Measurements from ENCODE around the gene IL6. TPM values are rescaled to one million over a fixed set of nuclear protein-coding genes. Genes with fewer than 3 reads are reported as not detected.

The IL6 gene
- total RNA-seq, 2 donors from 2014 or later: 0.99 to 2.9 TPM

- no peak for DNase-seq
- no peaks in the 10 kb centered on the region for H3K36me3 ChIP-seq (replicated peaks in 1 of 2; ENCODE audit: insufficient read depth in 1 of 2, low read depth in 2 of 2)
- no peak overlapping the region for H3K4me3 ChIP-seq
- no peaks in the 10 kb centered on the region for H3K27me3 ChIP-seq
- 92 to 95% methylated on average over 1 of the region's 1 CpG for WGBS, 2 donors
- no peaks in the 10 kb centered on the region for H3K9me3 ChIP-seq
- H3K27ac ChIP-seq: no peak overlapping the region
- intact Hi-C loops (cut with DNase I): loop anchor here (5.0 kb wide), 1 partner anchor 166 kb away; no protein-coding TSS in a partner anchor
- peaks cover 21% of the 10 kb centered on the region for H3K4me1 ChIP-seq
- TF ChIP-seq POLR2A (IDR thresholded peaks at IDR 0.05): no peak
- TF ChIP-seq, protein P1, sequence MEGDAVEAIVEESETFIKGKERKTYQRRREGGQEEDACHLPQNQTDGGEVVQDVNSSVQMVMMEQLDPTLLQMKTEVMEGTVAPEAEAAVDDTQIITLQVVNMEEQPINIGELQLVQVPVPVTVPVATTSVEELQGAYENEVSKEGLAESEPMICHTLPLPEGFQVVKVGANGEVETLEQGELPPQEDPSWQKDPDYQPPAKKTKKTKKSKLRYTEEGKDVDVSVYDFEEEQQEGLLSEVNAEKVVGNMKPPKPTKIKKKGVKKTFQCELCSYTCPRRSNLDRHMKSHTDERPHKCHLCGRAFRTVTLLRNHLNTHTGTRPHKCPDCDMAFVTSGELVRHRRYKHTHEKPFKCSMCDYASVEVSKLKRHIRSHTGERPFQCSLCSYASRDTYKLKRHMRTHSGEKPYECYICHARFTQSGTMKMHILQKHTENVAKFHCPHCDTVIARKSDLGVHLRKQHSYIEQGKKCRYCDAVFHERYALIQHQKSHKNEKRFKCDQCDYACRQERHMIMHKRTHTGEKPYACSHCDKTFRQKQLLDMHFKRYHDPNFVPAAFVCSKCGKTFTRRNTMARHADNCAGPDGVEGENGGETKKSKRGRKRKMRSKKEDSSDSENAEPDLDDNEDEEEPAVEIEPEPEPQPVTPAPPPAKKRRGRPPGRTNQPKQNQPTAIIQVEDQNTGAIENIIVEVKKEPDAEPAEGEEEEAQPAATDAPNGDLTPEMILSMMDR (IDR thresholded peaks at IDR 0.05): peak in 6 of 7 experiments; percentile 11 to 45 (median 34)
- peak; percentile 23 for ATAC-seq
These were observed 1.5 kb downstream of the IL6 start for GRCh38 chr7:22728401-22729029.

GRCh38 chr7:22729180-22729825, 2.3 kb downstream of the IL6 start:
- no peak for TF ChIP-seq POLR2A (IDR thresholded peaks at IDR 0.05)
- TF ChIP-seq, protein P1 (IDR thresholded peaks at IDR 0.05): no peak
- intact Hi-C loops (cut with DNase I): loop anchor here (5.0 kb wide), 1 partner anchor 167 kb away; no protein-coding TSS in a partner anchor
- ATAC-seq (no peak), DNase-seq (no peak)
- WGBS, 2 donors: 87 to 88% methylated on average over 3 of the region's 3 CpGs
- Histone ChIP-seq H3K36me3 (replicated peaks in 1 of 2; ENCODE audit: insufficient read depth in 1 of 2, low read depth in 2 of 2) (no peaks in the 10 kb centered on the region), H3K4me1 (peaks cover 14% of the 10 kb centered on the region), H3K27ac (no peak overlapping the region), H3K4me3 (no peak overlapping the region), H3K27me3 (no peaks in the 10 kb centered on the region), H3K9me3 (no peaks in the 10 kb centered on the region)

- Histone ChIP-seq H3K4me3 (no peak overlapping the region), H3K4me1 (peaks cover 14% of the 10 kb centered on the region), H3K27ac (no peak overlapping the region), H3K36me3 (replicated peaks in 1 of 2; ENCODE audit: insufficient read depth in 1 of 2, low read depth in 2 of 2) (no peaks in the 10 kb centered on the region), H3K9me3 (no peaks in the 10 kb centered on the region), H3K27me3 (no peaks in the 10 kb centered on the region)
- intact Hi-C loops (cut with DNase I): no loop called here
- no peak for ATAC-seq
- 65 to 80% methylated on average over 2 of the region's 2 CpGs for WGBS, 2 donors
- TF ChIP-seq POLR2A (IDR thresholded peaks at IDR 0.05): no peak
- TF ChIP-seq, protein P1 (IDR thresholded peaks at IDR 0.05): no peak
- DNase-seq: no peak
These were observed 3.2 kb downstream of the IL6 start for GRCh38 chr7:22730066-22730710.

DNA sequence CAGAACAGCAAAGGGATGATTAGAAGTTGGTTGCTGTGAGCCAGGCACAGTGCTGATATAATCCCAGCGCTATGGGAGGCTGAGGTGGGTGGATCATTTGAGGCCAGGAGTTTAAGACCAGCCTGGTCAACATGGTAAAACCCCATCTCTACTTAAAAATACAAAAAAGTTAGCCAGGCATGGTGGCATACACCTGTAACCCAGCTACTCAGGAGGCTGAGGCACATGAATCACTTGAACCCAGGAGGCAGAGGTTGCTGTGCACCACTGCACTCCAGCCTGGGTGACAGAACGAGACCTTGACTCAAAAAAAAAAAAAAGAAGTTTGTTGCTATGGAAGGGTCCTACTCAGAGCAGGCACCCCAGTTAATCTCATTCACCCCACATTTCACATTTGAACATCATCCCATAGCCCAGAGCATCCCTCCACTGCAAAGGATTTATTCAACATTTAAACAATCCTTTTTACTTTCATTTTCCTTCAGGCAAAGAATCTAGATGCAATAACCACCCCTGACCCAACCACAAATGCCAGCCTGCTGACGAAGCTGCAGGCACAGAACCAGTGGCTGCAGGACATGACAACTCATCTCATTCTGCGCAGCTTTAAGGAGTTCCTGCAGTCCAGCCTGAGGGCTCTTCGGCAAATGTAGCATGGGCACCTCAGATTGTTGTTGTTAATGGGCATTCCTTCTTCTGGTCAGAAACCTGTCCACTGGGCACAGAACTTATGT, 4.1 kb downstream of the IL6 start:
- no peaks in the 10 kb centered on the region for H3K36me3 ChIP-seq (replicated peaks in 1 of 2; ENCODE audit: insufficient read depth in 1 of 2, low read depth in 2 of 2)
- 81 to 84% methylated on average over 5 of the region's 5 CpGs for WGBS, 2 donors
- H3K4me1 ChIP-seq: peaks cover 14% of the 10 kb centered on the region
- no peak overlapping the region for H3K27ac ChIP-seq
- H3K27me3 ChIP-seq: no peaks in the 10 kb centered on the region
- DNase-seq: no peak
- intact Hi-C loops (cut with DNase I): no loop called here
- TF ChIP-seq, protein P1 (IDR thresholded peaks at IDR 0.05): no peak
- TF ChIP-seq POLR2A (IDR thresholded peaks at IDR 0.05): no peak
- ATAC-seq: no peak
- H3K9me3 ChIP-seq: no peaks in the 10 kb centered on the region
- H3K4me3 ChIP-seq: no peak overlapping the region

Data from body of pancreas (tissue), 4 donors.